IgD-negative memory B cell (primary cell): ENCODE results near the gene ENDOV. TPM values are rescaled to one million over a fixed set of nuclear protein-coding genes. Genes with fewer than 3 reads are reported as not detected.

Experiments
- H3K27ac Mint-ChIP-seq, 3 donors: one replicate each; pipeline ENCODE4 v1.8.0; 2020 to 2022; ENCODE audit warnings: mild to moderate bottlenecking in 3 of 3, mixed read lengths in 3 of 3, moderate library complexity in 1 of 3
- H3K27me3 Mint-ChIP-seq: one replicate; pipeline ENCODE4 v1.8.0; 2021; ENCODE audit warnings: mixed read lengths
- H3K36me3 Mint-ChIP-seq: one replicate; pipeline ENCODE4 v1.8.0; 2020; ENCODE audit warnings: mild to moderate bottlenecking, mixed read lengths
- H3K4me1 Mint-ChIP-seq, 3 donors: one replicate each; pipeline ENCODE4 v1.8.0; 2020 to 2022; ENCODE audit warnings: mixed read lengths in 3 of 3, mild to moderate bottlenecking in 1 of 3
- H3K4me3 Mint-ChIP-seq, 4 donors: one replicate each; pipeline ENCODE4 v1.8.0; 2020 to 2022; ENCODE audit warnings: mild to moderate bottlenecking in 4 of 4, mixed read lengths in 4 of 4, moderate library complexity in 3 of 4
- H3K9me3 Mint-ChIP-seq, 3 donors: one replicate each; pipeline ENCODE4 v1.8.0; 2020 to 2021; ENCODE audit warnings: mixed read lengths in 3 of 3, mild to moderate bottlenecking in 1 of 3
- polyA plus RNA-seq: library from polyadenylated mRNA; unstranded; fragments of 300-500 nt; fragmentation: Illumina TruSeq; gene quantifications from one replicate; pipeline ENCODE4 v1.2.3, GENCODE V29; 2021

The ENDOV gene
- polyA plus RNA-seq, 1 donor from 2014 or later, result 11.6 TPM

GRCh38 chr17:80416260-80416939 lies 1.4 kb downstream of the ENDOV start:
- Mint-ChIP-seq H3K36me3 (peaks cover 4% of the 10 kb centered on the region), H3K27me3 (peaks cover 13% of the 10 kb centered on the region), H3K4me3 (peak overlapping the region; percentile 83 to 94 (median 88)), H3K27ac (peak overlapping the region; percentile 5 to 95 (median 90)), H3K4me1 (peaks cover 10 to 17% (median 15%) of the 10 kb centered on the region in 3 donors), H3K9me3 (no peaks in the 10 kb centered on the region)

GRCh38 chr17:80416940-80417293 lies 1.9 kb downstream of the ENDOV start:
- Mint-ChIP-seq H3K27ac (peak overlapping the region in 2 of 3 donors; percentile 39 to 90), H3K4me1 (peaks cover 10 to 17% (median 15%) of the 10 kb centered on the region in 3 donors)

GRCh38 chr17:80418589-80418988 lies 3.6 kb downstream of the ENDOV start:
- Mint-ChIP-seq H3K36me3 (peaks cover 6% of the 10 kb centered on the region), H3K27ac (peak overlapping the region in 1 of 3 donors; percentile 90), H3K4me3 (peak overlapping the region in 3 of 4 donors; percentile 63 to 87 (median 65)), H3K9me3 (no peaks in the 10 kb centered on the region), H3K4me1 (peaks cover 10 to 17% (median 16%) of the 10 kb centered on the region in 3 donors), H3K27me3 (peaks cover 9% of the 10 kb centered on the region)

More at GRCh38 chr17:80416940-80417293, 1.9 kb downstream of the ENDOV start:
- Mint-ChIP-seq H3K27me3 (peaks cover 13% of the 10 kb centered on the region), H3K36me3 (peaks cover 4% of the 10 kb centered on the region), H3K9me3 (no peaks in the 10 kb centered on the region), H3K4me3 (peak overlapping the region; percentile 58 to 87 (median 80))

GRCh38 chr17:80419255-80419654 lies 4.3 kb downstream of the ENDOV start:
- peak overlapping the region in 1 of 4 donors; percentile 79 for H3K4me3 Mint-ChIP-seq
- H3K4me1 Mint-ChIP-seq, result peaks cover 11 to 17% (median 13%) of the 10 kb centered on the region in 3 donors
- no peak overlapping the region for H3K27ac Mint-ChIP-seq
- peaks cover 6% of the 10 kb centered on the region for H3K27me3 Mint-ChIP-seq
- no peaks in the 10 kb centered on the region for H3K9me3 Mint-ChIP-seq
- peaks cover 6% of the 10 kb centered on the region for H3K36me3 Mint-ChIP-seq

- Mint-ChIP-seq H3K4me1 (peaks cover 4 to 10% (median 6%) of the 10 kb centered on the region in 3 donors), H3K36me3 (peaks cover 6% of the 10 kb centered on the region), H3K27ac (no peak overlapping the region), H3K27me3 (peaks cover 3% of the 10 kb centered on the region), H3K9me3 (no peaks in the 10 kb centered on the region), H3K4me3 (no peak overlapping the region)
These were observed 6.6 kb downstream of the ENDOV start for GRCh38 chr17:80421381-80422090.

- H3K27me3 Mint-ChIP-seq, result peaks cover 4% of the 10 kb centered on the region
- no peak overlapping the region for H3K27ac Mint-ChIP-seq
- peaks cover 6% of the 10 kb centered on the region for H3K36me3 Mint-ChIP-seq
- peaks cover 6 to 12% (median 6%) of the 10 kb centered on the region in 3 donors for H3K4me1 Mint-ChIP-seq
- H3K4me3 Mint-ChIP-seq, result no peak overlapping the region
- H3K9me3 Mint-ChIP-seq, result no peaks in the 10 kb centered on the region
These were observed 7.3 kb downstream of the ENDOV start for GRCh38 chr17:80422276-80422675.

- Mint-ChIP-seq H3K27me3 (peaks cover 4% of the 10 kb centered on the region), H3K36me3 (peaks cover 6% of the 10 kb centered on the region), H3K4me3 (no peak overlapping the region), H3K4me1 (peaks cover 3 to 12% (median 6%) of the 10 kb centered on the region in 3 donors), H3K9me3 (no peaks in the 10 kb centered on the region), H3K27ac (no peak overlapping the region)
These were observed 8.0 kb downstream of the ENDOV start for GRCh38 chr17:80422981-80423380.

GRCh38 chr17:80423536-80424225 lies 8.7 kb downstream of the ENDOV start:
- peak overlapping the region in 1 of 4 donors; percentile 73 for H3K4me3 Mint-ChIP-seq
- H3K27me3 Mint-ChIP-seq, result peaks cover 4% of the 10 kb centered on the region
- H3K36me3 Mint-ChIP-seq, result peaks cover 6% of the 10 kb centered on the region
- H3K4me1 Mint-ChIP-seq, result peaks cover 0 to 12% (median 6%) of the 10 kb centered on the region in 3 donors
- H3K27ac Mint-ChIP-seq, result peak overlapping the region in 1 of 3 donors; percentile 23
- no peaks in the 10 kb centered on the region for H3K9me3 Mint-ChIP-seq

GRCh38 chr17:80424261-80424660 lies 9.3 kb downstream of the ENDOV start:
- peaks cover 0 to 12% (median 6%) of the 10 kb centered on the region in 3 donors for H3K4me1 Mint-ChIP-seq
- H3K27me3 Mint-ChIP-seq, result peaks cover 4% of the 10 kb centered on the region
- peaks cover 6% of the 10 kb centered on the region for H3K36me3 Mint-ChIP-seq
- peak overlapping the region in 1 of 4 donors; percentile 73 for H3K4me3 Mint-ChIP-seq
- H3K9me3 Mint-ChIP-seq, result no peaks in the 10 kb centered on the region
- H3K27ac Mint-ChIP-seq, result peak overlapping the region in 1 of 3 donors; percentile 23

GRCh38 chr17:80424878-80425765 lies 10.2 kb downstream of the ENDOV start:
- H3K27me3 Mint-ChIP-seq, result peaks cover 4% of the 10 kb centered on the region
- H3K36me3 Mint-ChIP-seq, result peaks cover 3% of the 10 kb centered on the region
- H3K27ac Mint-ChIP-seq, result no peak overlapping the region
- H3K9me3 Mint-ChIP-seq, result no peaks in the 10 kb centered on the region
- peak overlapping the region in 2 of 4 donors; percentile 41 to 47 for H3K4me3 Mint-ChIP-seq
- H3K4me1 Mint-ChIP-seq, result peaks cover 0 to 9% (median 6%) of the 10 kb centered on the region in 3 donors

GRCh38 chr17:80425835-80426426 lies 11.0 kb downstream of the ENDOV start:
- Mint-ChIP-seq H3K9me3 (no peaks in the 10 kb centered on the region), H3K27ac (peak overlapping the region in 1 of 3 donors; percentile 73), H3K27me3 (peaks cover 4% of the 10 kb centered on the region), H3K4me1 (peaks cover 0 to 9% (median 6%) of the 10 kb centered on the region in 3 donors), H3K4me3 (no peak overlapping the region), H3K36me3 (peaks cover 3% of the 10 kb centered on the region)

- H3K36me3 Mint-ChIP-seq, result peaks cover 3% of the 10 kb centered on the region
- peaks cover 0 to 9% (median 6%) of the 10 kb centered on the region in 3 donors for H3K4me1 Mint-ChIP-seq
- no peak overlapping the region for H3K4me3 Mint-ChIP-seq
- H3K9me3 Mint-ChIP-seq, result no peaks in the 10 kb centered on the region
- H3K27ac Mint-ChIP-seq, result peak overlapping the region; percentile 46 to 73 (median 51)
- H3K27me3 Mint-ChIP-seq, result peaks cover 4% of the 10 kb centered on the region
These were observed 11.8 kb downstream of the ENDOV start for GRCh38 chr17:80426671-80427326.
